Glutamatergic neuron (in vitro differentiated cells): ENCODE results near the gene SLC36A2. TPM values are rescaled to one million over a fixed set of nuclear protein-coding genes. Genes with fewer than 3 reads are reported as not detected.
"Not testable (repeated sequence)": the region's sequence is repeated elsewhere in the genome, so short reads cannot be mapped to it uniquely, and the experiment has no call there.

Experiments used
- DNase-seq: peaks from one replicate; pipeline ENCODE4 v3.0.0; 2022
- H3K27ac Mint-ChIP-seq: one replicate; pipeline ENCODE4 v1.8.0; 2020; ENCODE audit warnings: mild to moderate bottlenecking, mixed read lengths, inconsistent platforms; ENCODE audit not compliant: unreplicated experiment
- H3K27me3 Mint-ChIP-seq: one replicate; pipeline ENCODE4 v1.8.0; 2020; ENCODE audit warnings: mild to moderate bottlenecking, moderate library complexity, mixed read lengths, inconsistent platforms; ENCODE audit not compliant: unreplicated experiment
- H3K36me3 Mint-ChIP-seq: one replicate; pipeline ENCODE4 v1.8.0; 2020; ENCODE audit warnings: mild to moderate bottlenecking, mixed read lengths, inconsistent platforms; ENCODE audit not compliant: unreplicated experiment
- H3K4me1 Mint-ChIP-seq: one replicate; pipeline ENCODE4 v1.8.0; 2020; ENCODE audit warnings: mild to moderate bottlenecking, low read depth, mixed read lengths, inconsistent platforms; ENCODE audit not compliant: unreplicated experiment
- H3K4me3 Mint-ChIP-seq: one replicate; pipeline ENCODE4 v1.8.0; 2020; ENCODE audit warnings: mild to moderate bottlenecking, mixed read lengths, inconsistent platforms; ENCODE audit not compliant: unreplicated experiment
- H3K9me3 Mint-ChIP-seq: one replicate; pipeline ENCODE4 v1.8.0; 2020; ENCODE audit warnings: mild to moderate bottlenecking, moderate library complexity, mixed read lengths, inconsistent platforms; ENCODE audit not compliant: unreplicated experiment
- total RNA-seq: library from RNA; stranded (reverse); fragmentation: NEBNext Ultra II Directional; extraction: Animal tissue kit (Norgen Biotek cat#: 25700); gene quantifications from one replicate; pipeline ENCODE4 v1.2.1, GENCODE V29; 2021; ENCODE audit not compliant: unreplicated experiment
- TF ChIP-seq, protein P1 (sequence below): fragments of 200-600 bp; sonication (generic); IDR thresholded peaks from one replicate; pipeline ENCODE4 v1.5.0; 2021; ENCODE audit not compliant: partially characterized antibody, unreplicated experiment

The SLC36A2 gene
- total RNA-seq, 1 donor from 2014 or later: not detected

DNA sequence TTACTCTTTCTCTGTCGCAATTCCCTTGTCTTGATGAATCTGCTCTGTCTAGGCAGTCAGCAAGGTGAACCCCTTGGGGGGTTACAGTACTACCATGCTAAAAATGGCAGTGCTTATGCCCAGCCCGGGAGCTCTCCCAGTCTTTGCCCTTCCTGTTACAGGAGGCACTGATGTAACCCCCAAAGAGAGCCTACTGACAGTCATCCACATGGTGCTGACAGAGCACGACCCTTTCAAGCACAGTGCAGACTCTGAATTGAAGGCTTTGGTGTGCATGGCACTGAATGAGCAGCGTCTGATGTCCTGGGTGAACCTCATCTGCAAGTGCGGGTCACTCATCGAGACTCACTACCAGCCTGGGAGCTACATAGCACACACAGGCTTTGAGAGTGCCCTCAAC lies 34.5 kb upstream of the SLC36A2 start:
- Mint-ChIP-seq H3K36me3 (peaks cover 9% of the 10 kb centered on the region), H3K4me3 (no peak overlapping the region), H3K9me3 (peaks cover 7% of the 10 kb centered on the region), H3K27me3 (peaks cover under 1% of the 10 kb centered on the region), H3K27ac (no peak overlapping the region), H3K4me1 (no peaks in the 10 kb centered on the region)
- DNase-seq: no peak
- TF ChIP-seq, protein P1, sequence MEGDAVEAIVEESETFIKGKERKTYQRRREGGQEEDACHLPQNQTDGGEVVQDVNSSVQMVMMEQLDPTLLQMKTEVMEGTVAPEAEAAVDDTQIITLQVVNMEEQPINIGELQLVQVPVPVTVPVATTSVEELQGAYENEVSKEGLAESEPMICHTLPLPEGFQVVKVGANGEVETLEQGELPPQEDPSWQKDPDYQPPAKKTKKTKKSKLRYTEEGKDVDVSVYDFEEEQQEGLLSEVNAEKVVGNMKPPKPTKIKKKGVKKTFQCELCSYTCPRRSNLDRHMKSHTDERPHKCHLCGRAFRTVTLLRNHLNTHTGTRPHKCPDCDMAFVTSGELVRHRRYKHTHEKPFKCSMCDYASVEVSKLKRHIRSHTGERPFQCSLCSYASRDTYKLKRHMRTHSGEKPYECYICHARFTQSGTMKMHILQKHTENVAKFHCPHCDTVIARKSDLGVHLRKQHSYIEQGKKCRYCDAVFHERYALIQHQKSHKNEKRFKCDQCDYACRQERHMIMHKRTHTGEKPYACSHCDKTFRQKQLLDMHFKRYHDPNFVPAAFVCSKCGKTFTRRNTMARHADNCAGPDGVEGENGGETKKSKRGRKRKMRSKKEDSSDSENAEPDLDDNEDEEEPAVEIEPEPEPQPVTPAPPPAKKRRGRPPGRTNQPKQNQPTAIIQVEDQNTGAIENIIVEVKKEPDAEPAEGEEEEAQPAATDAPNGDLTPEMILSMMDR: no peak

DNA sequence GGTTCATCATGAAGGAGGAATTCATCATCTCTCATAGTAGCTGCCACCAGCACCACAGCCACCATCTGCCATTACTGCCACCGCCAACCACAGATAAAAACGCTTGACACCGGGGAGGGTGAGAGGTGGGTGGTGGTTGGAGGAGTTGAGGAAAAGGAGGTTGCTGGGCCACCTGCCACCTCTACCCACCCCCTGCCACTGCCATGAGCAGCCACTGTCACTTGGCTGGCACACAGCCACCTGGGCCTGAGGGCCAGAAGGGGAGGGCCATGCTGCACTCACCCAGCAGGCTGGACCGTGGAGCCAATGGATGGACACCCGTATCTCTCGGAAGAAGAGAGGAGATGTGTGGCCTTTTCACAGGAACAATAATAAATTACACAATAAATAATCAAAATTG lies 31.3 kb upstream of the SLC36A2 start:
- no peak overlapping the region for H3K4me3 Mint-ChIP-seq
- H3K27ac Mint-ChIP-seq: no peak overlapping the region
- H3K9me3 Mint-ChIP-seq: peaks cover 7% of the 10 kb centered on the region
- no peaks in the 10 kb centered on the region for H3K27me3 Mint-ChIP-seq
- H3K36me3 Mint-ChIP-seq: peaks cover 9% of the 10 kb centered on the region
- TF ChIP-seq, protein P1: no peak
- no peak for DNase-seq
- no peaks in the 10 kb centered on the region for H3K4me1 Mint-ChIP-seq

DNA sequence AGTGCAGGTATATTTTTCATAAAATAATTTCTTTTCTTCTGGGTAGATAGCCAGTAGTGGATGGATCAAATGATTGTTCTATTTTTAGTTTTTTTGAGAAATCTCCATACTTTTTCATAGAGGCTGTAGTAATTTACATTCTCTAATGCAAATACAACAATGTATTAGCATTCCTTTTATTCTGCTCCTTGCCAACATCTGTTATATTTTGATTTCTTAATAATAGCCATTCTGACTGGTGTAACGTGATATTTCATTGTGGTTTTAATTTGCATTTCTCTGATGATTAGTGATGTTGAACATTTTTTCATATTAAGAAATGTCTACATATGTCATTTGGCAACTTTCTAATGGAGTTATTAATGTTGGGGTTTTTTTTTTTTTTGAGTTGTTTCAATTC lies 27.2 kb upstream of the SLC36A2 start:
- Mint-ChIP-seq H3K27ac (no peak overlapping the region), H3K9me3 (peaks cover 3% of the 10 kb centered on the region), H3K4me1 (no peaks in the 10 kb centered on the region), H3K4me3 (no peak overlapping the region), H3K27me3 (no peaks in the 10 kb centered on the region), H3K36me3 (no peaks in the 10 kb centered on the region)
- TF ChIP-seq, protein P1: no peak
- no peak for DNase-seq

DNA sequence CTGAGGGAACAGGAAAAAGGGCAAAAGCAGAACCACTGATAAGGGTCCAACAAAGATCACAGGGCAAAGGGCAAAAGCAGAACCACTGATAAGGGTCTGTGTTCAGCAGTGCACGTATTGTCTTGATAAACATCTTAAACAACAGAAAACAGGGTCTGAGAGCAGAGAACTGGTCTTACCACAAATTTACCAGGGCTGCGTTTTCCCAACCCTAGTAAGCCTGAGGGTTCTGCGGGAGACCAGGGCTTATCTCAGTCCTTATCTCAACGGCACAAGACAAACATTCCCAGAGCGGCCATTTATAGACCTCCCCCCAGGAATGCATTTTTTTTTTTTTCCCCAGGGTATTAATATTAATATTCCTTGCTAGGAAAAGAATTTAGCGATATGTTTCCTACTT lies 19.7 kb upstream of the SLC36A2 start:
- not testable (repeated sequence) for H3K27me3 Mint-ChIP-seq, H3K4me1 Mint-ChIP-seq, H3K4me3 Mint-ChIP-seq, H3K27ac Mint-ChIP-seq, DNase-seq, H3K9me3 Mint-ChIP-seq
- H3K36me3 Mint-ChIP-seq: peaks cover 25% of the 10 kb centered on the region

DNA sequence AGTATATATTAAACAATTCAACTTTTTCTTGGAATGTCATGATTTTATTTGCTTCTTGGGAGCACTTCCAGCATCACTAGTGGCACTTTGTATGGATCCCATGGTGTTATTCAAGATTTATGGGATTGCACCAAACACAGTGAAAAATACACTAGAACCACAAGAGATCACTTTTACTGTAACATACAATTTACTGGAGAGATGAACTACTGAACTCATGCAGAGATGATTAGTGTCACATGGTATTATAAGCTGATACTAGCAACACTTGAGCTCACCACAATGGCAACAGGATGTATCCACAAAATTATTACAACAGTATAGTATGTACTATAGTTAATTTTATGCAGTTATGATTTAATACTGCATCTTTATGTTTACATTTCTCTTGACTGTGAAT lies 16.3 kb upstream of the SLC36A2 start:
- Mint-ChIP-seq H3K9me3 (peaks cover 7% of the 10 kb centered on the region), H3K4me1 (no peaks in the 10 kb centered on the region), H3K36me3 (peaks cover 22% of the 10 kb centered on the region), H3K27me3 (peaks cover 7% of the 10 kb centered on the region), H3K4me3 (no peak overlapping the region), H3K27ac (no peak overlapping the region)
- no peak for DNase-seq
- TF ChIP-seq, protein P1: no peak

DNA sequence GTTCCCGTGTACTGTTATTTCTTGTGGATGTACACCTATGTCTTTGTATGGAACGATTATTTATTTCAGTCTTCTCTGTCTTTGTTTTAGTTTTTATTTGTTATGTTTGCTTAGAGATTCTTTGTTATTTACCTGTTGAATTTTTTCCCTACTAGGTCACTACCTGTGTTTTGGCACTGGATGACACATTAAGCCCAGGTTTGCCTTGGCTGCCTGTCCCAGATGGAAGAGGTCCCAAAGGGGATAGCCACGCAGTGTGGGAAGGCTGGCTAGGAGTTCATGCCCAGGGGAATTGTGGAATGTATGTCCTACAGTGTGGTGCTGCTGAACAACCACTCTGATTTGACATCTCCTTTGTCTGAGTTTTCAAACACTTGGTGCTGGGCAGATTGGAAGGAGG lies 15.6 kb upstream of the SLC36A2 start:
- Mint-ChIP-seq H3K4me1 (no peaks in the 10 kb centered on the region), H3K36me3 (peaks cover 16% of the 10 kb centered on the region), H3K27ac (no peak overlapping the region)

More for the DNA sequence above, 15.6 kb upstream of the SLC36A2 start:
- no peak overlapping the region for H3K4me3 Mint-ChIP-seq
- no peak for DNase-seq
- H3K27me3 Mint-ChIP-seq: peaks cover 7% of the 10 kb centered on the region
- peaks cover 7% of the 10 kb centered on the region for H3K9me3 Mint-ChIP-seq
- TF ChIP-seq, protein P1: no peak
